Smooth muscle cell (in vitro differentiated cells): ENCODE data around the gene RSPH4A. TPM values are rescaled to one million over a fixed set of nuclear protein-coding genes. Genes with fewer than 3 reads are reported as not detected.

Source experiments
- DNase-seq: peaks from one replicate; lab custom pipeline; 2025; ENCODE audit not compliant: unreplicated experiment; lab: John Stamatoyannopoulos, UW
- H2AFZ ChIP-seq: fragments of 200-600 bp; sonication (generic); 2 replicates; pipeline ENCODE4 v1.6.0; 2016; ENCODE audit warnings: antibody characterized with exemption, low read depth, mild to moderate bottlenecking
- H3F3A ChIP-seq: fragments of 200-600 bp; sonication (generic); 2 replicates; pipeline ENCODE4 v1.6.0; 2017; ENCODE audit warnings: antibody characterized with exemption, low read depth
- H3K27ac ChIP-seq: fragments of 200-600 bp; sonication (generic); 2 replicates; pipeline ENCODE4 v1.5.1; 2016; ENCODE audit warnings: low read depth, mild to moderate bottlenecking
- H3K27me3 ChIP-seq: fragments of 200-600 bp; sonication (generic); 2 replicates; pipeline ENCODE4 v1.6.1; 2016; ENCODE audit warnings: low read depth, mild to moderate bottlenecking
- H3K36me3 ChIP-seq: fragments of 200-600 bp; sonication (generic); 2 replicates; pipeline ENCODE4 v1.5.1; 2016; ENCODE audit warnings: low read depth
- H3K4me1 ChIP-seq: fragments of 200-600 bp; sonication (generic); 2 replicates; pipeline ENCODE4 v1.5.1; 2016; ENCODE audit warnings: low read depth
- H3K4me2 ChIP-seq: fragments of 200-600 bp; sonication (generic); 2 replicates; pipeline ENCODE4 v1.6.0; 2016; ENCODE audit warnings: mild to moderate bottlenecking
- H3K4me3 ChIP-seq: fragments of 200-600 bp; sonication (generic); 2 replicates; pipeline ENCODE4 v1.5.1; 2016; ENCODE audit warnings: mild to moderate bottlenecking
- H3K79me2 ChIP-seq: fragments of 200-600 bp; sonication (generic); 2 replicates; pipeline ENCODE4 v1.6.0; 2016; ENCODE audit warnings: low read depth, mild to moderate bottlenecking
- H3K9ac ChIP-seq: fragments of 200-600 bp; sonication (generic); 2 replicates; pipeline ENCODE4 v1.6.0; 2016; ENCODE audit warnings: low read depth
- H3K9me3 ChIP-seq: fragments of 200-600 bp; sonication (generic); replicated peaks from 2 replicates; pipeline ENCODE4 v1.5.1; 2016; ENCODE audit warnings: low read depth
- H4K20me1 ChIP-seq: fragments of 200-600 bp; sonication (generic); 2 replicates; pipeline ENCODE4 v1.6.0; 2016; ENCODE audit warnings: low read depth
- WGBS: methylation state at CpG from one replicate; pipeline ENCODE4 v1.1.7; 2016; ENCODE audit warnings: low lambda C conversion rate; 5-methylcytosine and 5-hydroxymethylcytosine counted together
- polyA plus RNA-seq: library from polyadenylated mRNA; unstranded; fragments of >200 nt; fragmentation: Nextera tagmentation; extraction: Ambion mirVana; gene quantifications from 2 replicates; pipeline ENCODE4 v1.2.1, GENCODE V29; 2016
- total RNA-seq: library from RNA; depleted of rRNA; stranded (reverse); fragments of >200 nt; gene quantifications from 2 replicates; pipeline ENCODE4 v1.2.3, GENCODE V29; 2014
- TF ChIP-seq, protein P1 (sequence below): fragments of 200-600 bp; sonication (generic); IDR thresholded peaks from 2 replicates; pipeline ENCODE4 v1.5.1; 2017; ENCODE audit warnings: borderline replicate concordance, mild to moderate bottlenecking, antibody characterized with exemption; ENCODE audit not compliant: insufficient read depth, poor library complexity, severe bottlenecking

Gene RSPH4A
- total and polyA plus RNA-seq, 2 experiments from 2014 or later: 0.22 TPM; not detected in 1

DNA sequence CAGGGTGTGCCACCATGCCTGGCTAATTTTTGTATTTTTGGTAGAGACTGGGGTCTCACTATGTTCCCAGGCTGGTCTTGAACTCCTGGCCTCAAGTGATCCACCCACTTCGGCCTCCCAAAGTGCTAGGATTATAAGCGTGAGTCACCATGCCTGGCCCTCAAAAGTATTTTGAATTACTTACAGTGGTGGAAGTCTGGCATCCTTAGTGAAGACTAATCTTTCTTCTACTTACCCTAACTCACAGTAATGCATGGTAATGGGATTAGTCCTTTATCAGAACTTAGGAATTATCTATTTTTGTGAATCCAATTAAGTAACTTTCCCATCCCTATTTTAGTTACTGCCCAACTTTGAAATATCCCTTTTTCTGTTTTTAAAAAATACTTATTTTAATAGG lies 41.1 kb upstream of the RSPH4A start:
- TF ChIP-seq, protein P1, sequence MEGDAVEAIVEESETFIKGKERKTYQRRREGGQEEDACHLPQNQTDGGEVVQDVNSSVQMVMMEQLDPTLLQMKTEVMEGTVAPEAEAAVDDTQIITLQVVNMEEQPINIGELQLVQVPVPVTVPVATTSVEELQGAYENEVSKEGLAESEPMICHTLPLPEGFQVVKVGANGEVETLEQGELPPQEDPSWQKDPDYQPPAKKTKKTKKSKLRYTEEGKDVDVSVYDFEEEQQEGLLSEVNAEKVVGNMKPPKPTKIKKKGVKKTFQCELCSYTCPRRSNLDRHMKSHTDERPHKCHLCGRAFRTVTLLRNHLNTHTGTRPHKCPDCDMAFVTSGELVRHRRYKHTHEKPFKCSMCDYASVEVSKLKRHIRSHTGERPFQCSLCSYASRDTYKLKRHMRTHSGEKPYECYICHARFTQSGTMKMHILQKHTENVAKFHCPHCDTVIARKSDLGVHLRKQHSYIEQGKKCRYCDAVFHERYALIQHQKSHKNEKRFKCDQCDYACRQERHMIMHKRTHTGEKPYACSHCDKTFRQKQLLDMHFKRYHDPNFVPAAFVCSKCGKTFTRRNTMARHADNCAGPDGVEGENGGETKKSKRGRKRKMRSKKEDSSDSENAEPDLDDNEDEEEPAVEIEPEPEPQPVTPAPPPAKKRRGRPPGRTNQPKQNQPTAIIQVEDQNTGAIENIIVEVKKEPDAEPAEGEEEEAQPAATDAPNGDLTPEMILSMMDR: no peak
- Histone ChIP-seq H3K9me3 (no peaks in the 10 kb centered on the region), H3K79me2 (peaks cover 90% of the 10 kb centered on the region), H3F3A (no peaks in the 10 kb centered on the region), H3K36me3 (peaks cover 6% of the 10 kb centered on the region), H3K9ac (no peak overlapping the region), H3K27me3 (no peaks in the 10 kb centered on the region), H4K20me1 (peaks cover 58% of the 10 kb centered on the region), H2AFZ (no peak overlapping the region), H3K27ac (no peak overlapping the region), H3K4me2 (no peak overlapping the region), H3K4me1 (peaks cover 15% of the 10 kb centered on the region), H3K4me3 (no peak overlapping the region)
- WGBS: 61% methylated on average over 2 of the region's 2 CpGs
- DNase-seq: no peak

- H3K4me2 ChIP-seq: no peak overlapping the region
- H3K36me3 ChIP-seq: peaks cover 14% of the 10 kb centered on the region
- no peak overlapping the region for H3K27ac ChIP-seq
- peaks cover 9% of the 10 kb centered on the region for H3K4me1 ChIP-seq
- no peak overlapping the region for H3K9ac ChIP-seq
- no peak overlapping the region for H3K4me3 ChIP-seq
- WGBS: 96% methylated on average over 5 of the region's 5 CpGs
- H2AFZ ChIP-seq: no peak overlapping the region
- TF ChIP-seq, protein P1: no peak
- H3K27me3 ChIP-seq: no peaks in the 10 kb centered on the region
- H3K79me2 ChIP-seq: peaks cover 98% of the 10 kb centered on the region
- no peaks in the 10 kb centered on the region for H3F3A ChIP-seq
- no peaks in the 10 kb centered on the region for H3K9me3 ChIP-seq
- peaks cover 64% of the 10 kb centered on the region for H4K20me1 ChIP-seq
- DNase-seq: no peak
Measured at GRCh38 chr6:116577486-116577885, 38.8 kb upstream of the RSPH4A start.

DNA sequence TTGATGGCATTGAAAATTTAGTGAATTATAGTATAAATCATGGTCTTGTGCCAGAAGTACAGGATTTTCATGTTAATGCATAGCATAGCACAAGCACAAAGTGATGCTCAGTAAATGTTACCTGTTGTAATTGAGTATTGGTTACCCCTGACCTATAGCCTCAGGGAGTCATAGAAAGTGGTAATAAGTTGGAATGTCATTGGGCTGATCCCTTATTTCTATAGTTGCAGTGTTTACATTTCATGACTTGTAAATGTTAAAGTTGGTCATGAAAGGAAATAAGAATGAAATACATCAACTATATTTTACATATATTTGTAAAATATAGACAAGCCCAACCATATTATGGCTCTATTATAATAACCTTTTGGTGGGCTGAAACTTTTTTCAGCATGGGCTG lies 37.9 kb upstream of the RSPH4A start:
- TF ChIP-seq, protein P1: no peak
- no peaks in the 10 kb centered on the region for H3K9me3 ChIP-seq
- no peak overlapping the region for H2AFZ ChIP-seq
- peaks cover 96% of the 10 kb centered on the region for H3K79me2 ChIP-seq
- no peak overlapping the region for H3K4me3 ChIP-seq
- no peaks in the 10 kb centered on the region for H3K27me3 ChIP-seq
- DNase-seq: no peak
- H3K4me1 ChIP-seq: peaks cover under 1% of the 10 kb centered on the region
- H4K20me1 ChIP-seq: peaks cover 60% of the 10 kb centered on the region
- no peaks in the 10 kb centered on the region for H3F3A ChIP-seq
- no peak overlapping the region for H3K4me2 ChIP-seq
- H3K9ac ChIP-seq: no peak overlapping the region
- H3K27ac ChIP-seq: peak overlapping the region; percentile 15
- peaks cover 14% of the 10 kb centered on the region for H3K36me3 ChIP-seq

GRCh38 chr6:116579143-116579542 lies 37.1 kb upstream of the RSPH4A start:
- H3F3A ChIP-seq: no peaks in the 10 kb centered on the region
- TF ChIP-seq, protein P1: no peak
- no peaks in the 10 kb centered on the region for H3K27me3 ChIP-seq
- H3K4me3 ChIP-seq: no peak overlapping the region
- H4K20me1 ChIP-seq: peaks cover 60% of the 10 kb centered on the region
- peak overlapping the region; percentile 71 for H3K27ac ChIP-seq
- H2AFZ ChIP-seq: no peak overlapping the region
- no peak overlapping the region for H3K4me2 ChIP-seq
- H3K79me2 ChIP-seq: peaks cover 93% of the 10 kb centered on the region
- no peak for DNase-seq
- 87% methylated on average over 1 of the region's 1 CpG for WGBS
- H3K9me3 ChIP-seq: no peaks in the 10 kb centered on the region
- H3K36me3 ChIP-seq: peaks cover 14% of the 10 kb centered on the region
- no peaks in the 10 kb centered on the region for H3K4me1 ChIP-seq
- H3K9ac ChIP-seq: no peak overlapping the region
